WTC11 (cell line): ENCODE results near the gene SPR. TPM values are rescaled to one million over a fixed set of nuclear protein-coding genes. Genes with fewer than 3 reads are reported as not detected.

Source experiments
- ATAC-seq: fragments of 200-7000 bp; cut with Tn5 transposase; 2 replicates; pipeline ENCODE4 v1.10.0; 2021; ENCODE audit warnings: mild to moderate bottlenecking, moderate library complexity
- CTCF ChIA-PET: fragments of 300-600 bp; sonication (Branson Sonifier 250); formaldehyde crosslinking; loops from one replicate; lab custom pipeline; 2021; ENCODE audit warnings: antibody characterized with exemption; lab: Charles Lee
- POLR2A ChIA-PET: fragments of 350-600 bp; sonication (Branson Sonifier 250); formaldehyde crosslinking; loops from one replicate; lab custom pipeline; 2021; ENCODE audit warnings: antibody characterized with exemption; lab: Charles Lee
- DNase-seq: peaks from one replicate; pipeline ENCODE4 v3.0.0; 2021; ENCODE audit warnings: low spot score
- H3K27ac Mint-ChIP-seq: 2 replicates; pipeline ENCODE4 v1.8.0; 2021; ENCODE audit warnings: mixed read lengths
- H3K27me3 Mint-ChIP-seq: 2 replicates; pipeline ENCODE4 v1.8.0; 2021; ENCODE audit warnings: low read depth, mild to moderate bottlenecking, moderate library complexity, mixed read lengths
- H3K36me3 Mint-ChIP-seq: 2 replicates; pipeline ENCODE4 v1.8.0; 2021; ENCODE audit warnings: mixed read lengths
- H3K4me1 Mint-ChIP-seq: 2 replicates; pipeline ENCODE4 v1.8.0; 2022; ENCODE audit warnings: mixed read lengths
- H3K4me3 Mint-ChIP-seq: 2 replicates; pipeline ENCODE4 v1.8.0; 2021; ENCODE audit warnings: mild to moderate bottlenecking, moderate library complexity, mixed read lengths
- H3K9me3 Mint-ChIP-seq: 2 replicates; pipeline ENCODE4 v1.8.0; 2021; ENCODE audit warnings: mixed read lengths
- CREM ChIP-seq: sonication (generic); formaldehyde crosslinking; IDR thresholded peaks from 2 replicates; pipeline ENCODE4 v1.8.1; 2022; ENCODE audit warnings: mild to moderate bottlenecking, missing genetic modification reagents, moderate library complexity
- EMX1 ChIP-seq: fragments of 250-450 bp; sonication (Bioruptor Pico); IDR thresholded peaks from 2 replicates; pipeline ENCODE4 v1.8.0; 2021; ENCODE audit warnings: mild to moderate bottlenecking
- KAT7 ChIP-seq: sonication (generic); formaldehyde crosslinking; IDR thresholded peaks from 2 replicates; pipeline ENCODE4 v1.8.1; 2023; ENCODE audit warnings: missing genetic modification reagents, mild to moderate bottlenecking, borderline replicate concordance
- RELA ChIP-seq: sonication (generic); formaldehyde crosslinking; IDR thresholded peaks from 2 replicates; pipeline ENCODE4 v1.8.1; 2022; ENCODE audit warnings: missing genetic modification reagents, mild to moderate bottlenecking, borderline replicate concordance
- ZNF121 ChIP-seq: sonication (generic); formaldehyde crosslinking; IDR thresholded peaks from 2 replicates; pipeline ENCODE4 v1.8.0; 2023; ENCODE audit warnings: missing genetic modification reagents
- ZNF317 ChIP-seq: sonication (generic); formaldehyde crosslinking; IDR thresholded peaks from 2 replicates; pipeline ENCODE4 v1.8.1; 2023; ENCODE audit warnings: low read depth, mild to moderate bottlenecking, moderate library complexity, missing genetic modification reagents, borderline replicate concordance
- ZNF671 ChIP-seq: fragments of 250-450 bp; sonication (Bioruptor Pico); IDR thresholded peaks from 2 replicates; pipeline ENCODE4 v1.8.0; 2021; ENCODE audit warnings: mild to moderate bottlenecking
- total RNA-seq: library from RNA; stranded (reverse); gene quantifications from 3 replicates; pipeline ENCODE4 v1.2.3, GENCODE V29; 2021
- TF ChIP-seq, protein P1 (sequence below): sonication (generic); formaldehyde crosslinking; IDR thresholded peaks from 2 replicates; pipeline ENCODE4 v1.8.1; 2023; ENCODE audit warnings: mild to moderate bottlenecking, missing genetic modification reagents
- TF ChIP-seq, protein P2 (sequence below): fragments of 200-600 bp; IDR thresholded peaks from 2 replicates; pipeline ENCODE4 v1.8.0; 2022; ENCODE audit warnings: antibody characterized with exemption
- TF ChIP-seq, protein P3 (sequence below): sonication (generic); formaldehyde crosslinking; IDR thresholded peaks from 2 replicates; pipeline ENCODE4 v1.8.0; 2022; ENCODE audit warnings: mild to moderate bottlenecking, missing genetic modification reagents
- TF ChIP-seq, protein P4 (sequence below): sonication (generic); formaldehyde crosslinking; IDR thresholded peaks from 2 replicates; pipeline ENCODE4 v1.8.1; 2023; ENCODE audit warnings: mild to moderate bottlenecking, missing genetic modification reagents
- TF ChIP-seq, protein P5 (sequence below): sonication (generic); formaldehyde crosslinking; IDR thresholded peaks from 2 replicates; pipeline ENCODE4 v1.8.1; 2023; ENCODE audit warnings: mild to moderate bottlenecking, missing genetic modification reagents, borderline replicate concordance

The SPR gene
- total RNA-seq, 1 experiment from 2014 or later = 9.4 TPM

DNA sequence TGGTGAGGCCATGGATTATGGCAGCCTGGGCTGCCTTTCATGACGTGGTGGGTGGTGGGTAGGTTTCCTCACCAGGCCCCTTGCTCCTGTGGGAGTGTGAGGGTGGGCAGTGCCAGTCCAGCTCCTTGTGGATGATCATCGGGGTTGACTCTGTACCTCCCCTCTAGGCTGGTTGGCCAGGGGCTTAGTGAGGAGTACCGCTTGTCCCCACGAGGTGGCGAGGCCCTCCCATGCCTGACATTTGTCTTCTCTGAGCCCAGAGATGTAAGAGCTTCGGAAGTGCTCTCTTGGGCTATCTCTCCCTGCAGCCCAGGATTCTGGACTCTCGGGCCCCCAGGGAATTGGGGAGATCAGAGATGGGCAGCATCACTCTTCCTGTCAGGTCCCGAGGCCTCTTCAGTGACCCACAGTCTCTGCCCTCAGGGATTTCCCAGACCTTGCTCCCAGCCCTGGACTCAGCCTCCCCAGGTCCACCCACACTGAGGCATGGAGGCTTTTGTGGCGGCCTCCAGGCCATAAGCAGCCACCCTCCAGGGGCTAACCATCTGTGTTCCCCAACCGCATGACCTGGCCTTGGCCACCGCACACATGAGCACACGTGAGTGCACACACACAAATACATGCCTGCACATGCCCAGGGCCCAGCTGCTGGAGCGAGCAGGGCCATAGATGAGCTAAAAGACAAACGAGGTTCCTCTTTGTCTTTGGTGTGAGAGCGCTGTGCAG lies 6.5 kb downstream of the SPR start:
- POLR2A ChIA-PET = interaction anchor here (0.5 to 1.1 kb wide), 6 partner anchors 31 to 284 kb away, joined by 3 to 8 read pairs (median 4); no protein-coding TSS in a partner anchor

DNA sequence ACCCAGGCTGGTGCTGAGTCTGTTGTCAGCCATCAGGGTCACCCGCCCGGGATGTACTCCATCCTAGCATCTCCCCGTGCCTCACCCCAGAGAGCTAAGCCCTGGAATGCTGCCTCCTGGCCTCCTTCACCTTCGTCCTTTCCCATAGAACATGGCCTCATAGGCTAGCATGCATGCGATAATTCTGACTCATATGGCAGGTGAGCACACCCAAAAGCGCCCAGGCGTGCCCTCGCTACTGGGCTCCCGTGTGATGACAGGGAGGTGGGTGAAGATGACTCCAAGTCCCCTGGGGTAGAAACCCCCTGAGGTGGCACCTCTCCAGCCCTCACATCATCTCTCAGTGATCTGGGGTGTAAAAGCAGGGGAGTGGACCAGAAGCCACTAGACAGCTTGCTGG lies 7.3 kb downstream of the SPR start:
- H3K27me3 Mint-ChIP-seq = peaks cover 63% of the 10 kb centered on the region

More for the DNA sequence above, 6.5 kb downstream of the SPR start:
- DNase-seq = peak; percentile 83
- Mint-ChIP-seq H3K9me3 (no peaks in the 10 kb centered on the region), H3K27ac (no peak overlapping the region), H3K4me1 (peaks cover 33% of the 10 kb centered on the region), H3K4me3 (no peak overlapping the region), H3K27me3 (peaks cover 60% of the 10 kb centered on the region), H3K36me3 (no peaks in the 10 kb centered on the region)
- peak; percentile 83 for ATAC-seq
- CTCF ChIA-PET = interaction anchor here (0.6 to 7.4 kb wide), 70 partner anchors 9 to 778 kb away, joined by 3 to 218 read pairs (median 6); partner anchors contain the start of genes EMX1, NOTO, PRADC1 and SFXN5
- TF ChIP-seq ZNF121 = peak; percentile 16; the same call in 1 of the 2 replicates
- TF ChIP-seq, protein P1, sequence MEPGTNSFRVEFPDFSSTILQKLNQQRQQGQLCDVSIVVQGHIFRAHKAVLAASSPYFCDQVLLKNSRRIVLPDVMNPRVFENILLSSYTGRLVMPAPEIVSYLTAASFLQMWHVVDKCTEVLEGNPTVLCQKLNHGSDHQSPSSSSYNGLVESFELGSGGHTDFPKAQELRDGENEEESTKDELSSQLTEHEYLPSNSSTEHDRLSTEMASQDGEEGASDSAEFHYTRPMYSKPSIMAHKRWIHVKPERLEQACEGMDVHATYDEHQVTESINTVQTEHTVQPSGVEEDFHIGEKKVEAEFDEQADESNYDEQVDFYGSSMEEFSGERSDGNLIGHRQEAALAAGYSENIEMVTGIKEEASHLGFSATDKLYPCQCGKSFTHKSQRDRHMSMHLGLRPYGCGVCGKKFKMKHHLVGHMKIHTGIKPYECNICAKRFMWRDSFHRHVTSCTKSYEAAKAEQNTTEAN (CRISPR knock-in tag) = no peak
- TF ChIP-seq, protein P2, sequence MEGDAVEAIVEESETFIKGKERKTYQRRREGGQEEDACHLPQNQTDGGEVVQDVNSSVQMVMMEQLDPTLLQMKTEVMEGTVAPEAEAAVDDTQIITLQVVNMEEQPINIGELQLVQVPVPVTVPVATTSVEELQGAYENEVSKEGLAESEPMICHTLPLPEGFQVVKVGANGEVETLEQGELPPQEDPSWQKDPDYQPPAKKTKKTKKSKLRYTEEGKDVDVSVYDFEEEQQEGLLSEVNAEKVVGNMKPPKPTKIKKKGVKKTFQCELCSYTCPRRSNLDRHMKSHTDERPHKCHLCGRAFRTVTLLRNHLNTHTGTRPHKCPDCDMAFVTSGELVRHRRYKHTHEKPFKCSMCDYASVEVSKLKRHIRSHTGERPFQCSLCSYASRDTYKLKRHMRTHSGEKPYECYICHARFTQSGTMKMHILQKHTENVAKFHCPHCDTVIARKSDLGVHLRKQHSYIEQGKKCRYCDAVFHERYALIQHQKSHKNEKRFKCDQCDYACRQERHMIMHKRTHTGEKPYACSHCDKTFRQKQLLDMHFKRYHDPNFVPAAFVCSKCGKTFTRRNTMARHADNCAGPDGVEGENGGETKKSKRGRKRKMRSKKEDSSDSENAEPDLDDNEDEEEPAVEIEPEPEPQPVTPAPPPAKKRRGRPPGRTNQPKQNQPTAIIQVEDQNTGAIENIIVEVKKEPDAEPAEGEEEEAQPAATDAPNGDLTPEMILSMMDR = peak; percentile 58

DNA sequence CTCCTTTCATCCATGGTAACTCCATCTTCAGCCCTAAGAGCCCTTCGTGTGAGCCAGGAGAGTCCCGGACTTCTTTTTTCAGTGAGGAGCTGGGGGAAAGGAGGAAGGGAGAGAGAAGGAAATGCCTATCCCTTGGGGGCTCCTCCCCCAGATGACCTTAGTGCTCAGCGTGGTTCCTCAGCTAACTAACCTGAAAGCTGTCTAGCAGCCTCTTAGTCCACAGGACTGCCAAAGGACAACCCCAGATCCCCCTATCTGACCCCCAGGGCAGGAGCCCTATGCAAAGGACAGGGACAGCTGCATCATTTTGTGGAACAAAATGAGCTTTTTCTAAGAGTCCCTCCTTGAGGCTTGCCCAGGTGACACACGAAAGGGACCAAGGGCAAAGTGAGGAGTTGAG lies 7.9 kb downstream of the SPR start:
- peaks cover 63% of the 10 kb centered on the region for H3K27me3 Mint-ChIP-seq
- no peaks in the 10 kb centered on the region for H3K36me3 Mint-ChIP-seq
- no peaks in the 10 kb centered on the region for H3K9me3 Mint-ChIP-seq
- TF ChIP-seq ZNF671 (CRISPR knock-in tag) = no peak
- no peak for TF ChIP-seq ZNF317 (CRISPR knock-in tag)
- TF ChIP-seq, protein P3, sequence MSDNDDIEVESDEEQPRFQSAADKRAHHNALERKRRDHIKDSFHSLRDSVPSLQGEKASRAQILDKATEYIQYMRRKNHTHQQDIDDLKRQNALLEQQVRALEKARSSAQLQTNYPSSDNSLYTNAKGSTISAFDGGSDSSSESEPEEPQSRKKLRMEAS = no peak
- TF ChIP-seq, protein P4, sequence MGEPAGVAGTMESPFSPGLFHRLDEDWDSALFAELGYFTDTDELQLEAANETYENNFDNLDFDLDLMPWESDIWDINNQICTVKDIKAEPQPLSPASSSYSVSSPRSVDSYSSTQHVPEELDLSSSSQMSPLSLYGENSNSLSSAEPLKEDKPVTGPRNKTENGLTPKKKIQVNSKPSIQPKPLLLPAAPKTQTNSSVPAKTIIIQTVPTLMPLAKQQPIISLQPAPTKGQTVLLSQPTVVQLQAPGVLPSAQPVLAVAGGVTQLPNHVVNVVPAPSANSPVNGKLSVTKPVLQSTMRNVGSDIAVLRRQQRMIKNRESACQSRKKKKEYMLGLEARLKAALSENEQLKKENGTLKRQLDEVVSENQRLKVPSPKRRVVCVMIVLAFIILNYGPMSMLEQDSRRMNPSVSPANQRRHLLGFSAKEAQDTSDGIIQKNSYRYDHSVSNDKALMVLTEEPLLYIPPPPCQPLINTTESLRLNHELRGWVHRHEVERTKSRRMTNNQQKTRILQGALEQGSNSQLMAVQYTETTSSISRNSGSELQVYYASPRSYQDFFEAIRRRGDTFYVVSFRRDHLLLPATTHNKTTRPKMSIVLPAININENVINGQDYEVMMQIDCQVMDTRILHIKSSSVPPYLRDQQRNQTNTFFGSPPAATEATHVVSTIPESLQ = no peak
- TF ChIP-seq EMX1 = no peak
- TF ChIP-seq, protein P2 = no peak
- no peak for TF ChIP-seq RELA (CRISPR knock-in tag)
- ChIA-PET POLR2A (interaction anchor here (1.5 kb wide), 1 partner anchor 176 kb away, joined by 4 read pairs; the partner anchor contains the start of gene SFXN5), CTCF (interaction anchor here (0.5 to 7.4 kb wide), 18 partner anchors 8 to 1276 kb away, joined by 3 to 218 read pairs (median 30); partner anchors contain the start of genes EMX1, NOTO and SPR)
- DNase-seq = no peak
- H3K4me1 Mint-ChIP-seq = peaks cover 30% of the 10 kb centered on the region
- no peak overlapping the region for H3K27ac Mint-ChIP-seq
- H3K4me3 Mint-ChIP-seq = no peak overlapping the region
- peak; percentile 3; the same call in 1 of the 2 replicates for ATAC-seq

More for the DNA sequence above, 7.3 kb downstream of the SPR start:
- Mint-ChIP-seq H3K4me1 (peaks cover 30% of the 10 kb centered on the region), H3K4me3 (no peak overlapping the region), H3K36me3 (no peaks in the 10 kb centered on the region), H3K27ac (no peak overlapping the region), H3K9me3 (no peaks in the 10 kb centered on the region)
- ChIA-PET POLR2A (interaction anchor here (1.0 to 1.5 kb wide), 2 partner anchors 75 to 176 kb away, joined by 4 to 8 read pairs; partner anchors contain the start of gene SFXN5), CTCF (interaction anchor here (0.9 to 7.4 kb wide), 23 partner anchors 8 to 318 kb away, joined by 3 to 218 read pairs (median 26); partner anchors contain the start of gene EMX1)
- no peak for ATAC-seq
- no peak for DNase-seq
- no peak for TF ChIP-seq CREM
- TF ChIP-seq, protein P5, sequence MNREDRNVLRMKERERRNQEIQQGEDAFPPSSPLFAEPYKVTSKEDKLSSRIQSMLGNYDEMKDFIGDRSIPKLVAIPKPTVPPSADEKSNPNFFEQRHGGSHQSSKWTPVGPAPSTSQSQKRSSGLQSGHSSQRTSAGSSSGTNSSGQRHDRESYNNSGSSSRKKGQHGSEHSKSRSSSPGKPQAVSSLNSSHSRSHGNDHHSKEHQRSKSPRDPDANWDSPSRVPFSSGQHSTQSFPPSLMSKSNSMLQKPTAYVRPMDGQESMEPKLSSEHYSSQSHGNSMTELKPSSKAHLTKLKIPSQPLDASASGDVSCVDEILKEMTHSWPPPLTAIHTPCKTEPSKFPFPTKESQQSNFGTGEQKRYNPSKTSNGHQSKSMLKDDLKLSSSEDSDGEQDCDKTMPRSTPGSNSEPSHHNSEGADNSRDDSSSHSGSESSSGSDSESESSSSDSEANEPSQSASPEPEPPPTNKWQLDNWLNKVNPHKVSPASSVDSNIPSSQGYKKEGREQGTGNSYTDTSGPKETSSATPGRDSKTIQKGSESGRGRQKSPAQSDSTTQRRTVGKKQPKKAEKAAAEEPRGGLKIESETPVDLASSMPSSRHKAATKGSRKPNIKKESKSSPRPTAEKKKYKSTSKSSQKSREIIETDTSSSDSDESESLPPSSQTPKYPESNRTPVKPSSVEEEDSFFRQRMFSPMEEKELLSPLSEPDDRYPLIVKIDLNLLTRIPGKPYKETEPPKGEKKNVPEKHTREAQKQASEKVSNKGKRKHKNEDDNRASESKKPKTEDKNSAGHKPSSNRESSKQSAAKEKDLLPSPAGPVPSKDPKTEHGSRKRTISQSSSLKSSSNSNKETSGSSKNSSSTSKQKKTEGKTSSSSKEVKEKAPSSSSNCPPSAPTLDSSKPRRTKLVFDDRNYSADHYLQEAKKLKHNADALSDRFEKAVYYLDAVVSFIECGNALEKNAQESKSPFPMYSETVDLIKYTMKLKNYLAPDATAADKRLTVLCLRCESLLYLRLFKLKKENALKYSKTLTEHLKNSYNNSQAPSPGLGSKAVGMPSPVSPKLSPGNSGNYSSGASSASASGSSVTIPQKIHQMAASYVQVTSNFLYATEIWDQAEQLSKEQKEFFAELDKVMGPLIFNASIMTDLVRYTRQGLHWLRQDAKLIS (CRISPR knock-in tag) = no peak
- no peak for TF ChIP-seq KAT7
